ENCODE data around the gene SRPK2. TPM values are rescaled to one million over a fixed set of nuclear protein-coding genes. Genes with fewer than 3 reads are reported as not detected.

SRPK2 gene
- total and polyA plus RNA-seq, 2 of the 8 experiments (the other 6 are each of a cell fraction or from before 2014, with no cell fraction given), result 10.0 to 47.1 TPM

DNA sequence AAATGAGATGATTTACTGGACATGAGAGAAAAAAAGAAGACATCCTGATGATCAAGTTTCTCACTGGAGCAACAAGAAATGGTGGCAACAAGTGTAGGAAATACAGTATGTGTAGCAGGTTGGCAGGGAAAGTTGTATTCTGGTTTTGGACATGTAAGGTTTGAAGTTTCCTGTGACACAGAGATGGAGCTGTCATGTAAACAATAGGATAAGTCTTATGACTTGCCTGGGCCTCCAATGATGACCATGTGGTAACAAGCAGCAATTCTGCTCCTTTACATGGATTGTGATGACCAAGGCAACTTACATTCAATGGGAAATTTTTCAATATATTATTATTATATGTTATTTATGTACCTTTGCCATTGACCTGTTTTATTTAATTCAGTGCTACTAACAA is 249.3 kb downstream of the SRPK2 start (continued):
- TF ChIP-seq, protein P1, sequence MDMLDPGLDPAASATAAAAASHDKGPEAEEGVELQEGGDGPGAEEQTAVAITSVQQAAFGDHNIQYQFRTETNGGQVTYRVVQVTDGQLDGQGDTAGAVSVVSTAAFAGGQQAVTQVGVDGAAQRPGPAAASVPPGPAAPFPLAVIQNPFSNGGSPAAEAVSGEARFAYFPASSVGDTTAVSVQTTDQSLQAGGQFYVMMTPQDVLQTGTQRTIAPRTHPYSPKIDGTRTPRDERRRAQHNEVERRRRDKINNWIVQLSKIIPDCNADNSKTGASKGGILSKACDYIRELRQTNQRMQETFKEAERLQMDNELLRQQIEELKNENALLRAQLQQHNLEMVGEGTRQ (IDR thresholded peaks at IDR 0.05; ENCODE audit: low read length), result no peak
- TF ChIP-seq GABPA (IDR thresholded peaks at IDR 0.05; ENCODE audit: borderline replicate concordance, insufficient read depth, low read length) (no peak), RFX5 (IDR thresholded peaks at IDR 0.05; ENCODE audit: borderline replicate concordance, low read depth, low read length) (no peak)
